Measurements from ENCODE around the gene WWOX.

Gene WWOX

DNA sequence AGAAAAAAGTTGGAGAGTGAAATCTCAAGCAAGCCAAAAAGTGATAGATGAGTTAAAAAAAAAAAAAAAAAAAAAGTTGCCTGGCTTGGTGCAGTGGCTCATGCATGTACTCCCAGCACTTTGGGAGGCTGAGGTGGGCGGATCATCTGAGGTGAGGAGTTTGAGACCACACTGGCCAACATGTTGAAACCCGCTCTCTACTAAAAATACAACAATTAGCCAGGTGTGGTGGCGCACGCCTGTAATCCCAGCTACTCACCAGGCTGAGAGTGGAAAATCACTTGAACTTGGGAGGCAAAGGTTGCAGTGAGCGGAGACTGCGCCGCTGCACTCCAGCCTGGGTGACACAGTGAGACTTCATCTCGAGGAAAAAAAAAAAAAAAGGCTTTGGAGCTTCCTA lies 668.8 kb downstream of the WWOX start:
- ATAC-seq (replicated peaks; ENCODE audit: extremely low read depth, poor library complexity, severe bottlenecking) (no peak), DNase-seq (ENCODE audit: low spot score in 2 of 2) (no peak)
- Mint-ChIP-seq H3K4me3 (peak overlapping the region; percentile 61), H3K27ac (ENCODE audit: low read depth) (peak overlapping the region; percentile 81), H3K27me3 (no peaks in the 10 kb centered on the region), H3K36me3 (ENCODE audit: insufficient read depth) (peaks cover 6% of the 10 kb centered on the region), H3K9me3 (no peaks in the 10 kb centered on the region), H3K4me1 (peaks cover 38% of the 10 kb centered on the region)

GRCh38 chr16:78768718-78769117 lies 669.3 kb downstream of the WWOX start:
- peaks cover 38% of the 10 kb centered on the region for H3K4me1 Mint-ChIP-seq
- ATAC-seq (replicated peaks; ENCODE audit: extremely low read depth, poor library complexity, severe bottlenecking) (peak; percentile 59), DNase-seq (ENCODE audit: low spot score in 2 of 2) (no peak)
- no peaks in the 10 kb centered on the region for H3K27me3 Mint-ChIP-seq
- H3K4me3 Mint-ChIP-seq = peak overlapping the region; percentile 61
- peak overlapping the region; percentile 81 for H3K27ac Mint-ChIP-seq (ENCODE audit: low read depth)
- H3K36me3 Mint-ChIP-seq (ENCODE audit: insufficient read depth) = peaks cover 4% of the 10 kb centered on the region
- H3K9me3 Mint-ChIP-seq = no peaks in the 10 kb centered on the region

GRCh38 chr16:78770353-78771091 lies 671.1 kb downstream of the WWOX start:
- H3K36me3 Mint-ChIP-seq (ENCODE audit: insufficient read depth) = peaks cover 4% of the 10 kb centered on the region
- ATAC-seq (replicated peaks; ENCODE audit: extremely low read depth, poor library complexity, severe bottlenecking) = peak; percentile 80
- no peaks in the 10 kb centered on the region for H3K9me3 Mint-ChIP-seq
- no peaks in the 10 kb centered on the region for H3K27me3 Mint-ChIP-seq
- peak overlapping the region; percentile 78 for H3K27ac Mint-ChIP-seq (ENCODE audit: low read depth)
- DNase-seq (ENCODE audit: low spot score in 2 of 2) = peak; percentile 68 to 81
- H3K4me1 Mint-ChIP-seq = peaks cover 29% of the 10 kb centered on the region
- H3K4me3 Mint-ChIP-seq = peak overlapping the region; percentile 23

DNA sequence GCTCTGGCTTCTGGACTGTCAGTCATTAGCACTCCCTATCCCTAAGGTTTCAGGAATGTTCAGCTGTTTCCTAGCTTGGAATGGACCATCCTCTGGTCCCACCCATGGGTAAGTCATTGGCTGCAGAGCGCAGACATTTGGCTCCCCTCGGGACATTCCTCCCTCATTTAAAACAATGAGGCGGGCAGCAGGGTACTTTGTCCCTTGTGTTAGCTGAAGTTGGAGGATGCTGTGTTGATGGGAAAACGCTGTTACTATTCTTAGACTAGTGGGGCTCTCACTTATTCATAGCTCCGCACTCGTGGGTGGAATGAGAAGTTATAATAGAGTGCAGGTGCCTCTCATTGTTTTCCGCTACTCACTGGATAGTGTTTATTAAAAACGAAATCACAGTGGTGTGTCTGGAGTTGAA lies 673.8 kb downstream of the WWOX start:
- no peak for DNase-seq (ENCODE audit: low spot score in 2 of 2)
- Mint-ChIP-seq H3K27me3 (no peaks in the 10 kb centered on the region), H3K36me3 (ENCODE audit: insufficient read depth) (peaks cover 4% of the 10 kb centered on the region), H3K4me3 (no peak overlapping the region), H3K27ac (ENCODE audit: low read depth) (no peak overlapping the region), H3K9me3 (no peaks in the 10 kb centered on the region), H3K4me1 (peaks cover 23% of the 10 kb centered on the region)
- no peak for ATAC-seq (replicated peaks; ENCODE audit: extremely low read depth, poor library complexity, severe bottlenecking)

- Mint-ChIP-seq H3K27ac (ENCODE audit: low read depth) (no peak overlapping the region), H3K4me3 (no peak overlapping the region), H3K9me3 (no peaks in the 10 kb centered on the region), H3K27me3 (no peaks in the 10 kb centered on the region), H3K4me1 (peaks cover 23% of the 10 kb centered on the region), H3K36me3 (ENCODE audit: insufficient read depth) (peaks cover 4% of the 10 kb centered on the region)
- no peak for DNase-seq (ENCODE audit: low spot score in 2 of 2)
- ATAC-seq (replicated peaks; ENCODE audit: extremely low read depth, poor library complexity, severe bottlenecking) = no peak
These were observed 674.3 kb downstream of the WWOX start for GRCh38 chr16:78773706-78774105.

- no peak for ATAC-seq (replicated peaks; ENCODE audit: extremely low read depth, poor library complexity, severe bottlenecking)
These were observed 675.7 kb downstream of the WWOX start for GRCh38 chr16:78775161-78775561.

GRCh38 chr16:78778101-78779004 lies 678.9 kb downstream of the WWOX start:
- Mint-ChIP-seq H3K36me3 (ENCODE audit: insufficient read depth) (no peaks in the 10 kb centered on the region), H3K9me3 (no peaks in the 10 kb centered on the region), H3K4me1 (peaks cover 15% of the 10 kb centered on the region), H3K27ac (ENCODE audit: low read depth) (peak overlapping the region; percentile 25), H3K4me3 (no peak overlapping the region), H3K27me3 (no peaks in the 10 kb centered on the region)
- ATAC-seq (replicated peaks; ENCODE audit: extremely low read depth, poor library complexity, severe bottlenecking) (no peak), DNase-seq (ENCODE audit: low spot score in 2 of 2) (no peak)

More at GRCh38 chr16:78775161-78775561, 675.7 kb downstream of the WWOX start:
- Mint-ChIP-seq H3K9me3 (no peaks in the 10 kb centered on the region), H3K36me3 (ENCODE audit: insufficient read depth) (peaks cover 2% of the 10 kb centered on the region), H3K27ac (ENCODE audit: low read depth) (no peak overlapping the region), H3K4me1 (peaks cover 17% of the 10 kb centered on the region), H3K27me3 (no peaks in the 10 kb centered on the region), H3K4me3 (no peak overlapping the region)
- DNase-seq (ENCODE audit: low spot score in 2 of 2) = no peak

- Mint-ChIP-seq H3K27me3 (no peaks in the 10 kb centered on the region), H3K9me3 (no peaks in the 10 kb centered on the region), H3K4me1 (peaks cover 15% of the 10 kb centered on the region), H3K4me3 (no peak overlapping the region), H3K36me3 (ENCODE audit: insufficient read depth) (no peaks in the 10 kb centered on the region), H3K27ac (ENCODE audit: low read depth) (no peak overlapping the region)
- no peak for DNase-seq (ENCODE audit: low spot score in 2 of 2)
- no peak for ATAC-seq (replicated peaks; ENCODE audit: extremely low read depth, poor library complexity, severe bottlenecking)
These were observed 681.4 kb downstream of the WWOX start for GRCh38 chr16:78780808-78781207.

DNA sequence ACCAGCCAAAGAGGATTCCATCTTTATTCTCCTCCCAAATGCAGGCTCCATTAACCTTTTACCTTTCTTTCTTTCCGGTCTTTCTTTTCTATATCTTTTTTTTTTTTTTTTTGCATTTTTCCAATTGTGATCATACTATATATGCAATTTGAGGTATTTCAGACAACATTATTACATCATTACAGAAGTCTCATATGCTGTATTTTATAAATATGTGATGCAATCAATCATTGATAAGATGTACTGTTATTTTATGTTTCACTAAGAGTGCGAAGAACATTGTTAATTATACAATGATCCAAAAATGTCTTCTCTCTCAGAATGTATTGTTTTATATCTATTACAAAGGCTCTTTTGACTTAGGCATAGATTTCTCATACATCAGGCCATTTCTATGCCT lies 683.1 kb downstream of the WWOX start:
- Mint-ChIP-seq H3K27me3 (no peaks in the 10 kb centered on the region), H3K9me3 (no peaks in the 10 kb centered on the region), H3K27ac (ENCODE audit: low read depth) (no peak overlapping the region), H3K4me1 (peaks cover 15% of the 10 kb centered on the region), H3K4me3 (no peak overlapping the region), H3K36me3 (ENCODE audit: insufficient read depth) (no peaks in the 10 kb centered on the region)
- no peak for DNase-seq (ENCODE audit: low spot score in 2 of 2)
- no peak for ATAC-seq (replicated peaks; ENCODE audit: extremely low read depth, poor library complexity, severe bottlenecking)

DNA sequence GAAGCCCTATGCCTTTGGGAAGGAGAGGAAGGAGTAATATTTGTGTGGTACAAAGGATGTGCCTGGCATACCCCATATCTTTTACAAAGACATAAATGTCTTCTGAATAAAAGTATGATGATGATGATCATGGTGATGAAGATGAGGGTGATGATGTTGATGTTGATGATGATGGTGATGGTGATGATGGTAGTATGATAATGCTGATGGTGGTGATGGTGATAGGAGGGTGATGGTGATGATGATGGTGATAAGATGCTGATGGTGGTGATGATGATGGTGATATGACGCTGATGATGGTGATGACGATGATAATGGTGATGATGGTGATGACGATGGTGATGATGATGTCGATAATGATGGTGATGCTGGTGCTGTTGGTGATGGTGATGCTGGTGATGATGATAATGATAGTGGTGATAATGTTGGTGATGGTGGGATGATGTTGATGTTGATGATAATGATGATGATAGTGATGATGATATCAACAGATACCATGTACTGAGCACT lies 684.2 kb downstream of the WWOX start:
- no peak for ATAC-seq (replicated peaks; ENCODE audit: extremely low read depth, poor library complexity, severe bottlenecking)
- no peak for DNase-seq (ENCODE audit: low spot score in 2 of 2)
- no peak overlapping the region for H3K27ac Mint-ChIP-seq (ENCODE audit: low read depth)
- no peaks in the 10 kb centered on the region for H3K9me3 Mint-ChIP-seq
- H3K36me3 Mint-ChIP-seq (ENCODE audit: insufficient read depth) = no peaks in the 10 kb centered on the region
- H3K27me3 Mint-ChIP-seq = no peaks in the 10 kb centered on the region
- no peak overlapping the region for H3K4me3 Mint-ChIP-seq
- H3K4me1 Mint-ChIP-seq = peaks cover 8% of the 10 kb centered on the region

DNA sequence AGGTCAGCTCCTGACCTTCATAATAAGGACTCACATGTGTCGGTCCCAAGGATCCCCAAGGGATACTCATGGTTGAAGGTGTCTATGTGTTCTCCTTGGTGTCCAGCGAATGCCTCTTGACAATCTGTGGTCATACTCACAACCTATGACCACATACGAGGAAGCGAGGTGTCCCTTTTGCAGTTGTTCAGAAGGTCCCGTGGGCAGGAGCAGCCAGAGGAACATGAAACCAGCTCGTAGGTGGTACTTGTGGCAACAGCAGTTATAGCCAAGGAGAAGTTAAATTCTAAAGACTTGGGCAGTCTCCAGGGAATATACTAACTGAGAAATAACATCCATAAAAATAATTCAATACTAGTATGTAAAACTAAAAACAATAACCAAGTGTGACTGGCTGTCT lies 685.3 kb downstream of the WWOX start:
- DNase-seq (ENCODE audit: low spot score in 2 of 2) = no peak
- Mint-ChIP-seq H3K9me3 (no peaks in the 10 kb centered on the region), H3K27ac (ENCODE audit: low read depth) (no peak overlapping the region), H3K27me3 (no peaks in the 10 kb centered on the region), H3K36me3 (ENCODE audit: insufficient read depth) (no peaks in the 10 kb centered on the region), H3K4me3 (no peak overlapping the region), H3K4me1 (peaks cover 7% of the 10 kb centered on the region)
- ATAC-seq (replicated peaks; ENCODE audit: extremely low read depth, poor library complexity, severe bottlenecking) = no peak

DNA sequence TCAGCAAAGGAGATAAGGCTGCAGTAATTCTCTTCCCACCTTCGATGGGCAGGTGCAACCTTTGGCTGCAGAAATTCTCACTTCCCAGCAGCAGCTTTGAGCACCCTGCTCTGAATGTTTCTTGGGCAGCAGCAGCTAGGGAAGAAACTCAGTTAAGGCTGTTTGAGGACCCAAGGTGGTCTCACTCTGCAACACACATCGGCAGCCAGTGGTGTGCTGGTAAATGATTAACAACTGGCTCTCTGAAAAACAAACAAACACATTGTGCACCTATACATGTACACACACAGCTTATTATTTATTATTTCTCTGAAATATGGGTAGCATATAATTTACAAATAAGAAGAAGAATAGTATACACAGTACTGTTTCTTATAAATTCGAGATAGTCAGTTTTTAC lies 685.8 kb downstream of the WWOX start:
- Mint-ChIP-seq H3K27ac (ENCODE audit: low read depth) (no peak overlapping the region), H3K4me1 (peaks cover 8% of the 10 kb centered on the region), H3K27me3 (no peaks in the 10 kb centered on the region), H3K9me3 (no peaks in the 10 kb centered on the region), H3K36me3 (ENCODE audit: insufficient read depth) (no peaks in the 10 kb centered on the region), H3K4me3 (no peak overlapping the region)
- no peak for ATAC-seq (replicated peaks; ENCODE audit: extremely low read depth, poor library complexity, severe bottlenecking)
- no peak for DNase-seq (ENCODE audit: low spot score in 2 of 2)

DNA sequence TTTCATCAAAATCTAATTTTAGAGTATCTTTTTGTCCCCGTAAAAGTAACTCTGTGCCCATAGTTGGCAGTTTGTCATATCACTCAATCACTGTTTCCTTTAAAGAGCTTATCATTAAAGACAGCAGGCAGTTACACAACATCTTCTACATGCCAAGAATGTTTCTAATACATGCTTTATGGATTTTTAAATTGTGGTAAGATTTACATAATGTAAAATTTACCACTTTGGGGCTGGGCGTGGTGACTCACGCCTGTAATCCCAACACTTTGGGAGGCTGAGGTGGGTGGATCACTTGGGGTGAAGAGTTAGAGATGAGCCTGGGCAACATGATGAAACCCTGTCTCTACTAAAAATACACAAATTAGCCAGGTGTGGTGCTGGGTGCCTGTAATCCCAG lies 687.2 kb downstream of the WWOX start:
- Mint-ChIP-seq H3K27me3 (no peaks in the 10 kb centered on the region), H3K4me1 (peaks cover 14% of the 10 kb centered on the region), H3K4me3 (no peak overlapping the region), H3K9me3 (no peaks in the 10 kb centered on the region), H3K36me3 (ENCODE audit: insufficient read depth) (no peaks in the 10 kb centered on the region), H3K27ac (ENCODE audit: low read depth) (no peak overlapping the region)
- ATAC-seq (replicated peaks; ENCODE audit: extremely low read depth, poor library complexity, severe bottlenecking) (no peak), DNase-seq (ENCODE audit: low spot score in 2 of 2) (no peak)

Data from central memory CD8-positive, alpha-beta T cell (primary cell).